ENCODE measurements around the gene CRB3. TPM values are rescaled to one million over a fixed set of nuclear protein-coding genes. Genes with fewer than 3 reads are reported as not detected.

Gene CRB3
- total and polyA plus RNA-seq, 2 donors (not counting 1 experiment from before 2014, with no cell fraction given), result 0.17 TPM; not detected in 1

- TF ChIP-seq EZH2 (IDR thresholded peaks at IDR 0.05; ENCODE audit: low read length, missing control alignments) (no peak), CTCF (conservative IDR thresholded peaks at IDR 0.05 in 1 of 2, IDR thresholded peaks at IDR 0.05 in 1 of 2; ENCODE audit: low read depth in 1 of 2, low read length in 2 of 2) (no peak)
- H3K79me2 ChIP-seq (ENCODE audit: control insufficient read depth, insufficient read depth, low read length), result no peaks in the 10 kb centered on the region
- no peak overlapping the region for H2AFZ ChIP-seq (ENCODE audit: low read length)
- no peak overlapping the region for H3K9ac ChIP-seq (ENCODE audit: insufficient read depth, low read length)
- no peak overlapping the region for H3K4me3 ChIP-seq (replicated peaks in 1 of 4; ENCODE audit: control extremely low read depth in 1 of 4, insufficient read depth in 1 of 4, low read depth in 3 of 4, low read length in 4 of 4)
- no peak overlapping the region for H3K27ac ChIP-seq (ENCODE audit: insufficient read depth, low read length)
- H4K20me1 ChIP-seq (ENCODE audit: control insufficient read depth, extremely low read depth, insufficient read depth, low read length), result no peaks in the 10 kb centered on the region
- H3K4me2 ChIP-seq (ENCODE audit: extremely low read depth, insufficient read depth, low read length), result no peak overlapping the region
- H3K36me3 ChIP-seq (ENCODE audit: control insufficient read depth, insufficient read depth, low read length), result no peaks in the 10 kb centered on the region
- H3K4me1 ChIP-seq (ENCODE audit: control insufficient read depth, extremely low read depth, insufficient read depth, low read length), result no peaks in the 10 kb centered on the region
- no peaks in the 10 kb centered on the region for H3K27me3 ChIP-seq (ENCODE audit: control insufficient read depth, insufficient read depth, low read length)
- no peak for DNase-seq (ENCODE audit: low read depth in 2 of 2)
- no peaks in the 10 kb centered on the region for H3K9me3 ChIP-seq (ENCODE audit: control insufficient read depth, insufficient read depth, low read depth, low read length)
Observed at GRCh38 chr19:6499052-6499790, 35.1 kb downstream of the CRB3 start.

GRCh38 chr19:6500837-6501739, 37.0 kb downstream of the CRB3 start:
- TF ChIP-seq EZH2 (IDR thresholded peaks at IDR 0.05; ENCODE audit: low read length, missing control alignments) (no peak), CTCF (conservative IDR thresholded peaks at IDR 0.05 in 1 of 2, IDR thresholded peaks at IDR 0.05 in 1 of 2; ENCODE audit: low read depth in 1 of 2, low read length in 2 of 2) (no peak)
- Histone ChIP-seq H3K79me2 (ENCODE audit: control insufficient read depth, insufficient read depth, low read length) (no peaks in the 10 kb centered on the region), H3K9ac (ENCODE audit: insufficient read depth, low read length) (no peak overlapping the region), H3K27me3 (ENCODE audit: control insufficient read depth, insufficient read depth, low read length) (no peaks in the 10 kb centered on the region), H3K4me1 (ENCODE audit: control insufficient read depth, extremely low read depth, insufficient read depth, low read length) (no peaks in the 10 kb centered on the region), H3K36me3 (ENCODE audit: control insufficient read depth, insufficient read depth, low read length) (no peaks in the 10 kb centered on the region), H3K27ac (ENCODE audit: insufficient read depth, low read length) (no peak overlapping the region), H3K4me3 (replicated peaks in 1 of 4; ENCODE audit: control extremely low read depth in 1 of 4, insufficient read depth in 1 of 4, low read depth in 3 of 4, low read length in 4 of 4) (no peak overlapping the region), H4K20me1 (ENCODE audit: control insufficient read depth, extremely low read depth, insufficient read depth, low read length) (no peaks in the 10 kb centered on the region), H3K4me2 (ENCODE audit: extremely low read depth, insufficient read depth, low read length) (no peak overlapping the region), H3K9me3 (ENCODE audit: control insufficient read depth, insufficient read depth, low read depth, low read length) (no peaks in the 10 kb centered on the region), H2AFZ (ENCODE audit: low read length) (no peak overlapping the region)
- DNase-seq (ENCODE audit: low read depth in 2 of 2), result no peak
